ENCODE measurements around the gene SEMA3A.

GRCh38 chr7:84088802-84089201, 105.8 kb downstream of the SEMA3A start:
- TF ChIP-seq, protein P1, sequence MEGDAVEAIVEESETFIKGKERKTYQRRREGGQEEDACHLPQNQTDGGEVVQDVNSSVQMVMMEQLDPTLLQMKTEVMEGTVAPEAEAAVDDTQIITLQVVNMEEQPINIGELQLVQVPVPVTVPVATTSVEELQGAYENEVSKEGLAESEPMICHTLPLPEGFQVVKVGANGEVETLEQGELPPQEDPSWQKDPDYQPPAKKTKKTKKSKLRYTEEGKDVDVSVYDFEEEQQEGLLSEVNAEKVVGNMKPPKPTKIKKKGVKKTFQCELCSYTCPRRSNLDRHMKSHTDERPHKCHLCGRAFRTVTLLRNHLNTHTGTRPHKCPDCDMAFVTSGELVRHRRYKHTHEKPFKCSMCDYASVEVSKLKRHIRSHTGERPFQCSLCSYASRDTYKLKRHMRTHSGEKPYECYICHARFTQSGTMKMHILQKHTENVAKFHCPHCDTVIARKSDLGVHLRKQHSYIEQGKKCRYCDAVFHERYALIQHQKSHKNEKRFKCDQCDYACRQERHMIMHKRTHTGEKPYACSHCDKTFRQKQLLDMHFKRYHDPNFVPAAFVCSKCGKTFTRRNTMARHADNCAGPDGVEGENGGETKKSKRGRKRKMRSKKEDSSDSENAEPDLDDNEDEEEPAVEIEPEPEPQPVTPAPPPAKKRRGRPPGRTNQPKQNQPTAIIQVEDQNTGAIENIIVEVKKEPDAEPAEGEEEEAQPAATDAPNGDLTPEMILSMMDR (IDR thresholded peaks at IDR 0.05) = no peak
- TF ChIP-seq POLR2AphosphoS5 (IDR thresholded peaks at IDR 0.05; ENCODE audit: low read depth, low read length) (no peak), SIN3A (IDR thresholded peaks at IDR 0.05; ENCODE audit: borderline replicate concordance, insufficient read depth, low read depth, low read length) (no peak), TCF7L2 (IDR thresholded peaks at IDR 0.05; ENCODE audit: low read depth, low read length) (no peak)

Data from Panc1 (cell line).